ENCODE results near the gene BHLHA9.

DNA sequence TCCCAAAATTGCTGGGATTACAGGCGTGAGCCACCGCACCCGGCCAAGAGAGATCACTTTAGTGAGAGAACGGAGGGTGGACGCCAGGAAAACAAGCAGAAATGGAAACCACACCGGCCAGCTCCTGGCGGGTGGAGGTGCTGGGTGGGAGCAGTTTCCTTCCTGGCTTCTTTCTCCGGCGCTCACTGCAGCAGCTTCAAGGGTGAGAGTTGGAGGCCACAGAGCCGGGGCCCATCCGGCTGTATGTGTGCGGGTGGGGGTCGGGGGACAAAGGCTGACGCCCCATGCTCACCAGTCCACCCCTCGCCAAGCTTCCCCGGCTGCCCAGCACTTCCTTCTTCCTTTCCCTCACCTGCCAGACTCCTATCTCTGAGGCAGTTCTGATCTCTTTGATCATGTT lies 13.5 kb upstream of the BHLHA9 start:
- TF ChIP-seq, protein P1, sequence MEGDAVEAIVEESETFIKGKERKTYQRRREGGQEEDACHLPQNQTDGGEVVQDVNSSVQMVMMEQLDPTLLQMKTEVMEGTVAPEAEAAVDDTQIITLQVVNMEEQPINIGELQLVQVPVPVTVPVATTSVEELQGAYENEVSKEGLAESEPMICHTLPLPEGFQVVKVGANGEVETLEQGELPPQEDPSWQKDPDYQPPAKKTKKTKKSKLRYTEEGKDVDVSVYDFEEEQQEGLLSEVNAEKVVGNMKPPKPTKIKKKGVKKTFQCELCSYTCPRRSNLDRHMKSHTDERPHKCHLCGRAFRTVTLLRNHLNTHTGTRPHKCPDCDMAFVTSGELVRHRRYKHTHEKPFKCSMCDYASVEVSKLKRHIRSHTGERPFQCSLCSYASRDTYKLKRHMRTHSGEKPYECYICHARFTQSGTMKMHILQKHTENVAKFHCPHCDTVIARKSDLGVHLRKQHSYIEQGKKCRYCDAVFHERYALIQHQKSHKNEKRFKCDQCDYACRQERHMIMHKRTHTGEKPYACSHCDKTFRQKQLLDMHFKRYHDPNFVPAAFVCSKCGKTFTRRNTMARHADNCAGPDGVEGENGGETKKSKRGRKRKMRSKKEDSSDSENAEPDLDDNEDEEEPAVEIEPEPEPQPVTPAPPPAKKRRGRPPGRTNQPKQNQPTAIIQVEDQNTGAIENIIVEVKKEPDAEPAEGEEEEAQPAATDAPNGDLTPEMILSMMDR (IDR thresholded peaks at IDR 0.05; ENCODE audit: borderline replicate concordance, extremely low read depth, low read length, poor library complexity, severe bottlenecking) = no peak
- TF ChIP-seq EZH2 (IDR thresholded peaks at IDR 0.05; ENCODE audit: borderline replicate concordance, low read depth, low read length, severe bottlenecking) = no peak
